GM12878 (cell line): ENCODE results near the gene GZMH.

Source experiments
- USF2 ChIP-seq: IDR thresholded peaks from 2 replicates; pipeline ENCODE4 v1.6.1; 2011; ENCODE audit warnings: low read depth, low read length, improper control_type of control experiment, borderline replicate concordance
- ZNF274 ChIP-seq: IDR thresholded peaks from one replicate; pipeline ENCODE4 v1.8.0; 2011; ENCODE audit not compliant: insufficient read length, insufficient read depth

GRCh38 chr14:24613241-24613640, 3.8 kb upstream of the GZMH start:
- no peak for TF ChIP-seq ZNF274
- TF ChIP-seq USF2: no peak
